Breast epithelium (tissue), 3 donors: Measurements from ENCODE around the gene PLXNC1.

Experiments used
- CTCF ChIP-seq, 3 donors: fragments of 450-650 bp; IDR thresholded peaks; one replicate each; pipeline ENCODE4 v1.5.1; 2016 to 2017; ENCODE audit warnings: antibody characterized with exemption in 3 of 3, mild to moderate bottlenecking in 3 of 3, moderate library complexity in 3 of 3
- POLR2A ChIP-seq: fragments of 450-650 bp; IDR thresholded peaks from one replicate; pipeline ENCODE4 v1.6.1; 2016; ENCODE audit warnings: antibody characterized with exemption, mild to moderate bottlenecking, moderate library complexity
- POLR2AphosphoS5 ChIP-seq, 3 donors: sonication (generic); formaldehyde crosslinking; IDR thresholded peaks; one replicate each; pipeline ENCODE4 v1.6.1; 2017; ENCODE audit warnings: antibody characterized with exemption in 3 of 3

DNA sequence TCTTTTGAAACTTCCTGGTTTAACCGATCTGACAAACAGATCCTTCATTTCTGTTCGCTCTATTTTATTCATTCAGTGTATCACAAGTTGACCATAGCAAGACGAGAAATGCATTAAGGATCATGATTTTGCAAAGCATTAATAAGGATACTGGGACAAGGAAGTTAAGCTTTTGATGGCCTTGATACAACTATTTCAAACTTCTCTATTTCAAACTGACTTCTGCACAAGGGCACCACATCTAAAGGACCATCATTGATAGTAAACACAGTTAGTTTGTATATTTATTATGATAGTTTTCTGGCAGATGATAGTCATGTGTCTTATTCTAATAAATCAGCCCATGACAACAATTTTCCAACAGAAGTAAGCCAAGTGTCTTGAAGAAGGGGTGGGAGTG is 25.8 kb upstream of the PLXNC1 start:
- TF ChIP-seq POLR2AphosphoS5 (IDR thresholded peaks at IDR 0.05) (no peak), CTCF (IDR thresholded peaks at IDR 0.05) (no peak), POLR2A (no peak)
